HG03045 (cell line): Measurements from ENCODE around the gene TNNI2.

Source experiments
- ATAC-seq: cut with Tn5 transposase; IDR thresholded peaks from one replicate; pipeline ENCODE4 v1.9.1; 2021; ENCODE audit warnings: mild to moderate bottlenecking, moderate library complexity; ENCODE audit not compliant: unreplicated experiment

The TNNI2 gene

DNA sequence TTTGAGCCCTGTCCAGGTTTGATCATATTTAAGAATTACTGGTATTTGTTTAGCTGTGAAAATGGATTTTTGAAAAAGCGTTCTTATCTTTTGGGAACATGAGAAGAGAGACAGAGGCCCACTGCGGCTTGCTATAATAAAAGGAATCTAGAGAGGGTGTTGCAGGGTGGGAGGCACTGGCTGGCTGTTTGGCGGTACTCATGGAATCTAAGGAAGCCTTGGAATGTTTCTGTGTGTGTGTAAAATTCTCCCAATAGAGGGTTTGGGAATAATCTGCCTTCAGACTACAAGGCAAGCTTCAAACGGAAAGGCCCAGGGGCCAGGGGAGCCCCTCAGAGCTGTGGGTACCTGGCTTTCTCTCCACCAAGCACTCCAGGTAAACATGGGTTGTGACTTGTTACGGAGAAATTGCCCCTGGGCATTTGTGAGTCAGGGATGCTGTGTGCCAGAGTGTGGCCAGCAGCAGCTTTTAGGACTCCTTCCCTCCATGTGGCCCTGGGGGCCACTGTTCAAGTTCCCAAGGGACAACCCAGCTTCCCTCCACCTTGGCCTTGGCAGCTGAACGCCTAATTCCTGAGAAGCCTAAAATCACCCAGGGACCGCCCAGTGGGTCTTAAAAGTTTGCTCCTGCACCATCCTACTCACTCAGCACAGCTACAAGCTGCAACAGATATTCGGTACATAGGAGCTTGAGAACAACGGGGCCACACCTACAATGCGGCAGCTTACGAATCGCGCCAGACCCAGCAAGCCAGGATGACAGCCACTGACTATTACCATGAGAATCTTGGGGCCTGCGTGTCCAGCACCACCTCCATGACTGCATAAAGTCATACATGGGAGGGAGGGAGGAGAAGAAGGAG, 18.1 kb upstream of the TNNI2 start:
- ATAC-seq: no peak

DNA sequence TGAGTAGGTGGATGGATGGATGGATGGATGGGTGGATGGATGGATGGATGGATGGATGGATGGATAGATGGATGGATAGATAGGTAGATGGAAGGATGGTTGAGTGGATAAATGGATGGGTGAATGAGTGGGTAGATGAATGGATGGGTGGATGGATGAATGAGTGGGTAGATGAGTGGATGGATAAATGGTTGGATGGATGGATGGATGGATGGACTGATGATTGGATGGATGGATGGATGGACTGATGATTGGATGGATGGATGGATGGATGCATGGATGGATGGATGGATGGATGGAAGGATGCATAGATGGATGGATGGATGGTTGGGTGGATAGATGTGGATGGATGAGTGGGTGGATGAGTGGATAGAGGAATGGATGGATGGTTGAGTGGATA, 17.2 kb upstream of the TNNI2 start:
- ATAC-seq: no peak

DNA sequence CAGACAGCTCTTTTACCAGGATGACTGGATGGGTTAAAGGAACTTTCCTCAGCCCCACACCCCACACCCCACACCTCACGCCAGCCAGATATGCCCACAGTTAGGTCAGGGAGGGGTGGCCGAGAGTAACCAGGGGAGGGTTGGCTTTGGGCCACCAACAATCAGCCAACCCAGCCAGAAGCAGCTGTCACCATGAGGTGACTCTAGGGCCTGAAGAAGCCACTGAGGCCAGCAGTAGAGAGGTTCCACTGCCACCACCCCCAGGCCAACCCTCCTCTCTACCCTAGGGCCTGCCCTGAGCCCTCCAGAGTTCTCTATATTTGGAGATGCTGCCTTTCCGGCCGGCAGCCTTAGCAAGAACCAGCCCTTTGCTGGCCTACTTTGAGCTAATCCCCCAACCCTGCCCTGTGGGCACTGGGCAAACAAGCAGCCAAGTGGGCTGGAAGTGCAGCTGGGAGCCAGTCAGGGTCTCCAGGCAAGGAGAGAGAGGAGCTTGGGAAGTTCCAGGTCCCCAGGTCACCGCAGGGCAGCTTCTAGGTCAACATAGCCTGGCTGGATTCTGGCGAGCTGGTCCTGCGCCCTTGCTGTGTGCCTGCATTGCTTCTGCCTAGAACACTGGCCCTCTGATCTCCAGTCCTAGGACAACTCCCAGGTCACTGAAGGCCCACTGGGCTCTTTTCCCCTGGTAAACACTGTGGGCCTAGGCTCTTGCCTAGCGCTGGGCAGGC, 16.0 kb upstream of the TNNI2 start:
- no peak for ATAC-seq

DNA sequence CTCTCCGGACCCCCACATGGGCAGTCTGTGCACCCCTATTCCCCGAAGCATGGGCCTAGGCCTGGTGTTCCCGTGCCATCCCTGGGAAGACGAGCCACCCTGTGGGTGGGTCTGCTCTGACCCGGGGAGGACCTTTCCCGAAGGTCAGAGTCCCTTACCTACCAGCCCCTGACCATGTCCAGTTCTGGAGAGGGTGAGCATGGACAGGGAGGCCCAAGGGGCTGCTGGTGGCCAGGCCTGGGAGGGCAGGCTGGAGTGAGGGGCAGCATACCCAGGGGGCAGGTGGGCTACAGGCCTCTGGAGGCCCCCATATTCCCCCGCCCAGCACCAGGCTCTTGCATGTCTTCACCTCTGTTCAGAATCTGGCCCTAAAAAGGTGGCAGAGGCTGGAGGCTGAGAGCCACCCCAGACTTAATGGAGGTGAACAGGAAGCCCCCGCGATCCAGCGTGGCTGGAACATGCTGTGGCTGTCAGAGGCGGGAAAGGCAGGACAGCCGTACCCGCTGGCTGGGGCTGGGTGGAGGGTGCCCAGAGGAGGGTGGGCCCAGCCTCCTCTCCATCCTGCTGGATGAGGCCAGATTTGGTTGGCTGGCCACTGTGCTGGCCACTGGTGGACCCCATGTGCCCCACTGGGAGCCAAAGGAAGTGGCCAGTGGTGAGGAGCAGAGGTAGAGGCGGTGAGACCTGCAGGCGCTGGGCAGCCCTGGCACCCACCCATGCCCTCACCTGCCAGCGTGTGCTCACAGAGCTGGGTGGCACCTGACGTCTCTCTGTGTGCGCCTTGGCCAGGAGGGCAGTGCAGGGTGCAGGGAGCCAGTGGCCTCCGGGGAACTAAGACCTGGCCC, 15.2 kb upstream of the TNNI2 start:
- no peak for ATAC-seq

DNA sequence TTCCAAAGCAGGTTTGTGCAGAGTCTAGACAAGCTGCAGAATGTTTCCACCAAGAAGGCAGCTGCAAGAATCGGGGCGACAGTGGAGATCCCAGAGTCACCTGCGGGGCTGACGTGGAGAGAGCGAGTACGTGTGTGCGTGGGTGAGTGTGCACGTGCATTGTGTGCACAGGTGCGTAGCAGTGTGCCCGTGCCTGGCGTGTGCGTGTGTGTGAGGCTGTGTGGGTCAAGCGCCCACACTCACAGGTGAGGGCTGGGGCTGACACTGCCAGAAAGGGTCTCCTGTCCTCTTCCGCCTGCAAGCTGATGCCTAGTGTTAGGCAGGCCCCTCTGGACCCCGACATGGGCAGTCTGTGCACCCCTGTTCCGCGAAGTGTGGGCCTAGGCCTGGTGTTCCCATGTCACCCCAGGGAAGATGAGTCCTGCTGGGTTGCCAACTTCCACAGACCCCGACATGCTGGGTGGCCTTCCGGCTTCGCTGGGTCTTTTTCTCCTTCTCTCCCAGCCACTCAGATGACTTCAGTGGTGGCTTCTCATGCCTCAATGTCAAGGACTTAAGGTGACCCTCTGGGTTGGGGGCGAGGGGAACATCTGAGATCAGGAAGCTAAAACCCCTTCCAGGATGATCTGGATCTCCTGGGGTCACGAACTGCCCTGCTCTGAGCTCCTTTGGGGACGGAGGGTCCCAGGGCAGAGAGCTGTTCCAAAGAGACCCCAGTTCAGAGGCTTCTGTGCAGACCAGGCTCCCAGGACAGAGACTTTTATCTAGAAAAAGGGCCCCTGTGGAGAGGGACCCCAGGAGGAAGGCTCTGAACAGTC, 14.4 kb upstream of the TNNI2 start:
- no peak for ATAC-seq

DNA sequence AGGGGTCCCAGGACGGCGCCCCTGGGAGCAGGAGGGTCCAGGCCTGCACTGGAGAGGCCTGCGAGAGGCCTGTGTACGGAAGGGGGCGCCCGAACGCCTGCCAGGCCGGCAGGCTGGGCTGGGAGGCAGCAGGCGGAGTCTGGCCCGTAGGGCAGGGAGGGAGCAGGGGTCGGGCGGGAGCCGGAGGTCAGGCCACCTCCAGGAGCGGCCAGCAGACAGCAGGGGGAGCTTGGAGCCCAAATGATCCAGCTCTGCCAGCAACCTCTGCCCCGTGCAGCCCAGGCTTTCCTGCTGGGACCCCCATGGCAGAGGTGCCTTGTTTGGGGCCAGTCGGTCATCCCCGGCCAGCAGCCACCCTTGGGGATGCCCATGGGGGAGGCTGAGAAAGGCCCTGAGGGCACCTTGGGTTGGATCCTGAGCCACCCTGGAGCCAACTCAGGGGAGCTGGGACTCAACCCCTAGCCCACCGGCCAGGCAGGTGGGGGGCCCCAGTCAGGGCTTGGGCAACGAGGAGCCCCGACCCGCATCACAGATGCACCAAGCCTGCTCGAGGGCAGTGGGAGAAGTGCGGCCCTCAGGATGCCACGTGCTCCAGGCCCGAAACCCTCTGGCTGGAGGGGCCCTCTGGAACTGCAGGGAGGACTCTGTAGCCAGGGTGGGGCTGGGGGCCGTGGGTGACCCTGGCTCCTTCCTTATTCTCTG, 13.6 kb upstream of the TNNI2 start:
- no peak for ATAC-seq

DNA sequence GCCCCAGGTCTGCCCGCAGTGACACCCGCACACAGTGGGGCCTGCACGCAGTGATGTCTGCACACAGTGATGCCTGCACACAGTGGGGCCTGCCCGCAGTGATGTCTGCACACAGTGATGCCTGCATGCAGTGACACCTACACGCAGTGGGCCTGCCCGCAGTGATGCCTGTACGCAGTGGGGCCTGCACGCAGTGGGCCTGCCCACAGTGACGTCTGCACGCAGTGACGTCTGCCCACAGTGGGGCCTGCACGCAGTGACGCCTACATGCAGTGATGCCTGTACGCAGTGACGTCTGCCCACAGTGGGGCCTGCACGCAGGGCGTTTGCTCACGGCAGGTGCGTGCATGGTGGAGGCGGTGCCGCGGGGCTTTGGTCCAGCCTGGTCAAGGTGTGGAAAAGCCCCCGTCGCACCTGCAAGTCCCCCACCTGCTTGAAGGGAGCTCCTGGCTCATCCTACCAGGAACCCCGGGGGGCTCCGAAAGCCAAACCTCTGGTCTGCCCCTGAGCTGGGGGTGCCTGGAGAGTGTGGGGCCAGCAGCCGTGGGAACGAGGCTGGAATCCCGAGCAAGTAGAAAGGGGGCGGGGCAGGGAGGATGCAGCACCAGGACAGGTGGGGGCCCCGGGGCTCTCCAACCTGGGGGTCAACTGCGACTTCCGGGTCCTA, 12.9 kb upstream of the TNNI2 start:
- ATAC-seq: no peak

DNA sequence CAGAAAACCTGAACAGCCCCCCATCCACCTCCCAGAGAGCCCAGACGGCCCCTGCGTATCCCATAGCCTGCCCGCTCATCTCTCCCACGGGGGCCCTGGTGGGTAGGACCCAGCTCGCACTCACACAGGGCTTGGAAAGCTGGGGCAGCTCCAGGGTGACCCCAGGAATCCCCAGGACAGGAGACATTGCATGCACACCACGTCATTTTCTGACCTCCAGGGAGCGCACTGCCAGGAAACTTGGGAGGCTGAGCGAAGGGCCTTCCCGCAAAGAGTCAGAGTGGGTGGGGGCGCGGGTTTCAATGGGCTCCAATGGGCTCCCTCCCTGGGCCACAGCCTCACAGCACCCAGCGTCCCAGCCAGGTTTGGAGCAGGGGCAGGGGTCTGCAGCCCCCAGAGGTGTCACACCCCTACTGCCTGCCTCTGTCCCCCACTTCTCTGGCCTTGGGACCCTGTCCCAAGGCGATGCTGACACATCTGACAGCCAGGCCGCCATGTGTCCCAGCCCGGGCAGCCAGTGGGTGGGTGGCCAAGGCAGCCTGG, 12.2 kb upstream of the TNNI2 start:
- ATAC-seq: no peak

DNA sequence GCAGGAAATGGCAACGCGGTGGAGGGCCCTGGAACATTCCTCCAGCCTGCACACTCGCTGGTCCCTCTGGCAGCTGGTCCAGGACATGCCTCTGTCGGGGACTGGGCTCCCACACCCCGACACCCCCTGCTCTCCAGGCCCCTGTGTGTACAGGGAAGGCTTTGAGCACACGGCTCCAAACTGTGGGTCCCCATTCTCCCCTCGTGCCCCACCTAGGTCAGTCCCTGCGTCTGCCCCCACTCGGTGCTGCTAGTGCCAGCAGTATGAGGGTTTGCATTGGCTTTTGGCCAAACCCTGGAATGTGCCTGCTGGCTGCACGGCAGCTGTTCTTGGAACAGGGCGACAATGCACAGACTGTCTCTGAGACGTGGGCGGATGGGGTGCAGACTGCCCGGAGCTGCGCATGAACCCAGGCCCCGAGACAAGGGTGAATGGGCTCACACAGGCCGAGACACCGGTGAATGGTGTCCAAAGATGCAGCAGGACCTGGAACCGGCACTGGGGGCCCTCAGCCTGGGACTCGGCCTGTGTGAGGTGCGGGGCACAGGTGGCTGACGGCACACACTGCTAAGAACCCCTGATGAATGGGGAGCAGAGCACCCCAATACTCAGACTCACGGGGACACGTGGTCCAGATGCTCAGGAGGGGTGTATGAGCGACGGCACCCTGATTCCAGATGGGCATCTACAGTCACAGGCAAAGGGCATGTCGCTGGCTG, 11.5 kb upstream of the TNNI2 start:
- ATAC-seq: no peak

DNA sequence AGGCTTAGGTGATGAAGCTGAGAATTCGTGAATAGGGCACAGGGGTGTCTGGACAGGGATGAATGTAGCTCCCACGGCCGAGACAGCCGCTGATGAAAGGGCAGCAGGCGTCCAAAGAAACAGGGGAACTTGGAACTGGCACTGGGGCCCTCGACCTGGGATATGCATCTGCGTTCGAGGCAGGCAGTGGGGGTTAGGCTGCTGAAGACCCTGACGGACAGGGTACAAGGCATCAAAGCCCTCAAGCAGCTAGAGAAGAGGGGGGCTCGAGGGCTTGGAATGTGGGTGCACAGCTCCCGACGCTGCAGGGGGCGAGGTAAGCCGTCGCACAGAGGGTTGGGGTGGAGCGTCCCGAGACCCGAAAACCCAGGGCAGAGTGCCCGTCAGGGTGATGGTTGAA, 10.8 kb upstream of the TNNI2 start:
- no peak for ATAC-seq

DNA sequence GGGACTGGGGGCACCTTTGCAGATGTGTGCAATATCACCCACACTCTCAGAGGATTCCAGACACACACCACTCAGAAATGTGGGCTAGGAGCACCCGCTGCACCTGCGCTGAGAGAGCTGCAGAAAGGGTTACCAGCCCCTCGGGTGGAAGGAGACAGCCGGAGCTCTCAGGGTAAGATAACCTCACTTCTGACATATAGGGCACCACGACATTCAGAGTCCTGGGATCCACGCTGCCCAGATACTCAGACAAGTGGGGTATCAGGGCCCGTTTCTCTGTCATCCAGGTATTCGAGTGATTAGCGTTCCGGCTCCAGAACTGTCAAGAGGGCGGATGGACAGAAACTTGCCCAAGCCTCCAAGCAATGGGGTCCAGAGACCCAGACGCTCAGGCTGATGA, 10.2 kb upstream of the TNNI2 start:
- no peak for ATAC-seq

DNA sequence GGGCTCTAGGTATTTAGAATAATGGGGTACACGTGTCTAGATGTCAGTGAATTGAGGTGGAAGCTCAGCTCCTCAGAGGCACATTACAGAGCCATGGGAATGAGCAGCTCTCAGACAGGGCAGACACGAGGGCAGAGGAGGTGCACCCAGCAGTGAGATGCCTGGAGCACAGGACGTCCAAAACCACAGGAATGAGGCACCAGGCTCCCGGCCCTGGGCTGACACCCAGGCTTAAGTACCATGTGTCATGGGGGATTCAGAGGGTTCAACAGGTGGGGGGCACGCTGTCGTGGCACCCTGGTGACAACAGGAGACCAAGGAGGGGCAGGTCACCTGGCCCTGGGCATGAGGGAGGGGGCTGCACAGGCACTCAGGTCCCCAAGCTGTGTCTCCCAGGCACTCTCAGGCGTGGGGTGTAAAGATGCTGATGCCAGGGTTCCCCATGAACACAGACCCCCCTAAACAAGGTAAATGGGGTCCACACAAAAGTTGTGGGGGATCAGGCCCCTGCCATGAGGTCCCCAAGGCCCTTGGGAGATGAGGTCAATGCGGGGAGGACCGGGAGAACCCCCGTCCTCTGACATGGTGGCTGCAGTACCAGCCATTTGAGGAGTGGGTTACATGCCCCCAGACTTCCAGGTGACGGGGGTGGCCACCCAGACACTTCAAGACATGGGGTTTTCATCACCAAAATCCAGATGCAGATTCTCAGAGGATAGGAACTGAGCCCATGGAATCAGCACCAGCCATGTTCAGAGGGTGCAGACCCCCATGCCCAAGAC, 9.6 kb upstream of the TNNI2 start:
- no peak for ATAC-seq

DNA sequence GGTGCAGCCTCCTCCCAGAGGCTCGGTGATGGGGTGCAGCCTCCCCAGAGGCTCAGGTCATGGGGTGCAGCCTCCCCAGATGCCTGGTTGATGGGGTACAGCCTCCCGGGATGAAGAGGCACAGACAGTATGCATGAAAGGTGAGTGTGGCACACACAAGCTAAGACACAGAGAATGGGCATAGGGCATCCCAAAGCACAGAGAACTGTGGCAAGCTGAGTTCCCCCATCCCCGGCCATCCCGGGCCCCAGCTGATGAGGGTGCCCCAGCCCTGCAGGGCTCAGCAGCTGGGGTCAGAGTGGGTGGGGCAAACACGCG, 8.8 kb upstream of the TNNI2 start:
- no peak for ATAC-seq

DNA sequence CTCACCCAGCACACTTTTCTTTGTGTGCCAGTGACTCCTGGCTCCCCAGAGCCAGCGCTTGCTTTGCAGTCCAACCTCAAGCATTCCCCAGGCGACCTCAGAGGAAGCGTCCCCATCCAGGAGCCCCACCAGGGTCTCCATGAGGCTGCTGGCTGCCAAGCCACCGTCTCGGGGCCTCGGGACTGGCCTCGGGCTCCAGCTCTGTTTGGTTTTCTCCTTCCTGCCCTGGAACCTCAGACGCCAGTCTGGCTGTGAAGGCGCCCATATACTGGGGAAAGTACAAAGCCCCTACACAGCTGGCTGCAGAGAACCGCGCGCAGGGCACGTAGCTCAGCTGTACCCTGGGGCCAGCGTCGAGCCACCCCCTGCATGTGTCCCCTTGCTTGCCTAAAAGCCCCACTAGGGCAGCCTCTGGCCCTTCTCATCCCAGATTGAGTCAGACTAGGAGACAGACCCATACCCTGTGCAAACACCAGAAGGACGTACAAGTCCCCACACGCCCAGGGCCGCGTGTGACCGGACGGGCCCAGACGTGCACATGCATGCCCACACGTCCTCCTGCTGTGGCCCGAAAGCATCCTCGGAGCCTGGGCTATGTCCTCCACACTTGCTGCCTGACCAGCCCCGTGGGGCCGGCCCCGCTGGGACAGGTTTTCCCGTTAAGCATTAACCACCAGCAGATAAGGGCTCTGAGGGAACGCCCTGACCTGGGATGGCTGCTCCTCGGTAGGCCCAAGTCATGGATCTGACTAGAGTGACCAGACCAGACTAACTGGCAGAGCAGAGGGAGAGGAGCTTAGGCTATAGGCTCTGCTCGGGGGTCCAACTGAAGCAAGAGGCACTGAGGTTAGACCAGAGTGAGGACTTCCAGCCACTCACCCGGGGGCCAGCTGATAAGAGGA, 8.2 kb upstream of the TNNI2 start:
- ATAC-seq: no peak

DNA sequence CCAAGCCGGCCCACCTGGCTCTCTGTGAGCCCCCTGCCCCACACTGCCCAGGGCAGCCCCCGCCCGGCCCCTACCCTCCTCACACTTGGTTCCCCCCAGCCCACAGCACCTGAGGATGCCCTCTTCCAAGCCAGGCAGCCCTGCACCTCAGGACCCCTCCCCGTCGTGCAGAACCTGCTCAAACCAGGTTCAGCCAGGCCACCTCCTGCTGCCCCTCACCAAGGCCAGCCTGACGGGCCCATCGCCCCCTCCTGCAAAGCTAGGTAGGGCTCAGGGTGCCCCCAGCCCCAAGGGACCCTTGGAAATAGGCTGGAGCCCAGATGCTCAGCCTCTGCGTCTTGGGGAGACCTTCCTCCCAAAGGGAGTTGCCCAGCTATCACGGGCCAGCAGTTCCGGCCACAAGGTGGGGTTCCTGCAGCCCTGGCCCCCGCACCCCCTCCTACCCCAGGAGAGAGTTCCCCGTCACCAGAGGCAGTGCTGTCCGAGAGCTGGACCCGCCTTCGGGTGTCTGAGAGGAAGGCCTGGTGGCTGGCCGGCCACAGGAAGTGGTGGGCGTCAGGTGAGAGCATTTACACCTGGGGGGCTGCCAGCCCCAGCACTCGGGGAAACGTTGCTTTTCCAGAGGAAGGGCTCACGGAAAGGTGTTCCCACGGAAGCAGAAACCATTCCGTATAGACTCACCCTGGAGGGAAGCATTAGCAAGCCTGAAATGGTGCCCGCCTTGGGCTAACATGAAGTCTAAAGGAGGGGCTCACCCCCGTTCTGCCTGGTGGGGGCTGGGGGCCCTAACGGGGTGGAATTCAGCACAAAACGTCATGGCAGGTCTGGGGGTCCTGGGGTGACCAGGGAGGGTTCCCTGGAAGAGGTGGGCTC, 7.2 kb upstream of the TNNI2 start:
- no peak for ATAC-seq
